Uterus (tissue), 2 donors: ENCODE data around the gene EPS8L2.

ENCODE experiments used
- CTCF ChIP-seq, 4 experiments: fragments of 200-600 bp in 2 of 4; fragments of 450-650 bp in 2 of 4; sonication (generic) in 2 of 4; IDR thresholded peaks; one replicate each; pipeline ENCODE4 v1.5.1; 2016 to 2019; ENCODE audit warnings: antibody characterized with exemption in 4 of 4, mild to moderate bottlenecking in 2 of 4, moderate library complexity in 1 of 4
- POLR2A ChIP-seq, 2 donors: fragments of 450-650 bp; IDR thresholded peaks; one replicate each; pipeline ENCODE4 v1.6.1; 2016; ENCODE audit warnings: antibody characterized with exemption in 2 of 2, mild to moderate bottlenecking in 1 of 2, moderate library complexity in 1 of 2

- no peak for TF ChIP-seq POLR2A (IDR thresholded peaks at IDR 0.05)
- no peak for TF ChIP-seq CTCF (IDR thresholded peaks at IDR 0.05)
Measured at GRCh38 chr11:764322-765024, 58.4 kb downstream of the EPS8L2 start.
